HepG2 (cell line): Measurements from ENCODE around the gene DNAJC13. TPM values are rescaled to one million over a fixed set of nuclear protein-coding genes. Genes with fewer than 3 reads are reported as not detected.

ENCODE experiments used
- ATAC-seq: fragments of 200-7000 bp; cut with Tn5 transposase; 3 replicates; pipeline ENCODE4 v1.9.1; 2020; ENCODE audit warnings: mild to moderate bottlenecking, moderate library complexity
- BruUV-seq: library from RNA; stranded (reverse); fragments of 400-500 nt; replicated peaks from 2 replicates; lab custom pipeline; 2021; lab: Mats Ljungman, UMichigan
- CTCF ChIA-PET: fragments of 300-600 bp; formaldehyde crosslinking; extraction: SDS; loops from one replicate; lab custom pipeline; 2021; ENCODE audit warnings: low total read pairs, inconsistent platforms, low intra/inter-chr PET ratio; lab: Yijun Ruan, JAX
- POLR2A ChIA-PET: fragments of 350-600 bp; sonication (Branson Sonifier 250); formaldehyde crosslinking; loops from one replicate; lab custom pipeline; 2020; ENCODE audit warnings: antibody characterized with exemption, inconsistent platforms; lab: Yijun Ruan, JAX
- DNase-seq: peaks from one replicate; pipeline ENCODE4 v3.0.0-alpha.2; 2015; ENCODE audit warnings: low spot score
- FAIRE-seq: peaks from 3 replicates; lab custom pipeline; 2011; peaks lifted over from hg19 to GRCh38; lab: Jason Lieb, UNC
- H2AFZ ChIP-seq: one replicate; pipeline ENCODE4 v1.6.1; 2011; ENCODE audit warnings: low read length, inconsistent platforms
- H3K27ac ChIP-seq: fragments of 300-600 bp; 3 replicates; pipeline ENCODE4 v1.8.0; 2011; ENCODE audit warnings: mixed run types, mild to moderate bottlenecking, mixed read lengths, low read length, inconsistent platforms; ENCODE audit not compliant: insufficient read depth; ENCODE audit errors: extremely low read length
- H3K27me3 ChIP-seq, 2 experiments: fragments of 200-600 bp in 1 of 2; 2 replicates in 1 of 2; 3 replicates in 1 of 2; pipeline versions ENCODE4 v1.6.0 to v1.8.0; 2011; ENCODE audit warnings: low read length in 2 of 2, mild to moderate bottlenecking in 2 of 2, moderate library complexity in 2 of 2, inconsistent platforms in 1 of 2; ENCODE audit not compliant: insufficient read depth in 2 of 2, control insufficient read depth in 1 of 2
- H3K36me3 ChIP-seq, 2 experiments: fragments of 200-600 bp in 1 of 2; replicated peaks in 1 of 2; 2 replicates in 1 of 2; 3 replicates in 1 of 2; pipeline versions ENCODE4 v1.5.1 to v1.8.0; 2011; ENCODE audit warnings: low read length in 2 of 2, inconsistent platforms in 1 of 2; ENCODE audit not compliant: insufficient read depth in 2 of 2, control insufficient read depth in 1 of 2
- H3K4me1 ChIP-seq: 2 replicates; pipeline ENCODE4 v1.5.1; 2012; ENCODE audit warnings: low read length, inconsistent platforms; ENCODE audit not compliant: insufficient read depth
- H3K4me2 ChIP-seq: 2 replicates; pipeline ENCODE4 v1.6.0; 2011; ENCODE audit warnings: low read depth, low read length, inconsistent platforms
- H3K4me3 ChIP-seq, 3 experiments: fragments of 200-600 bp in 1 of 3; sonication (generic), shearing (Covaris generic) in 1 of 3; replicated peaks in 1 of 3; 2 replicates each; pipeline ENCODE4 v1.5.1; 2011 to 2016; ENCODE audit warnings: low read length in 3 of 3, inconsistent platforms in 2 of 3, low read depth in 2 of 3, mild to moderate bottlenecking in 2 of 3, control low read depth in 1 of 3, mixed read lengths in 1 of 3; ENCODE audit not compliant: insufficient read depth in 1 of 3
- H3K79me2 ChIP-seq: one replicate; pipeline ENCODE4 v1.6.1; 2011; ENCODE audit warnings: low read length, inconsistent platforms; ENCODE audit not compliant: insufficient read depth
- H3K9ac ChIP-seq: 2 replicates; pipeline ENCODE4 v1.6.0; 2011; ENCODE audit warnings: mild to moderate bottlenecking, low read depth, low read length, inconsistent platforms; ENCODE audit not compliant: insufficient read depth
- H3K9me3 ChIP-seq: 2 replicates; pipeline ENCODE4 v1.5.1; 2012; ENCODE audit warnings: mild to moderate bottlenecking, low read length
- H4K20me1 ChIP-seq: 2 replicates; pipeline ENCODE4 v1.6.0; 2011; ENCODE audit warnings: inconsistent platforms, mild to moderate bottlenecking, low read length, moderate library complexity; ENCODE audit not compliant: insufficient read depth
- AHR ChIP-seq: IDR thresholded peaks from 2 replicates; pipeline ENCODE4 v1.6.1; 2018; ENCODE audit warnings: missing genetic modification reagents, missing compliant biosample characterization
- BHLHE40 ChIP-seq: IDR thresholded peaks from 2 replicates; pipeline ENCODE4 v1.6.1; 2011; ENCODE audit warnings: low read length, improper control_type of control experiment
- CEBPB ChIP-seq: IDR thresholded peaks from 2 replicates; pipeline ENCODE4 v1.6.1; 2011; ENCODE audit warnings: low read depth, low read length, improper control_type of control experiment, borderline replicate concordance
- CENPT ChIP-seq: sonication (generic); formaldehyde crosslinking; IDR thresholded peaks from 2 replicates; pipeline ENCODE4 v1.8.0; 2022; ENCODE audit warnings: low read depth, mild to moderate bottlenecking, moderate library complexity, missing genetic modification reagents
- CTCF ChIP-seq: sonication (generic); formaldehyde crosslinking; IDR thresholded peaks from 2 replicates; pipeline ENCODE4 v1.5.0; 2020; ENCODE audit warnings: mild to moderate bottlenecking, missing genetic modification reagents, moderate library complexity
- FOXM1 ChIP-seq: sonication (generic); formaldehyde crosslinking; IDR thresholded peaks from 2 replicates; pipeline ENCODE4 v1.5.0; 2020; ENCODE audit warnings: missing genetic modification reagents
- HCFC1 ChIP-seq: fragments of 150-350 bp; IDR thresholded peaks from 2 replicates; pipeline ENCODE4 v1.6.1; 2014; ENCODE audit warnings: low read depth, low read length
- HNRNPLL ChIP-seq: fragments of 200-400 bp; formaldehyde crosslinking; IDR thresholded peaks from 2 replicates; pipeline ENCODE4 v1.6.1; 2017; ENCODE audit warnings: mild to moderate bottlenecking, low read depth, low read length; ENCODE audit not compliant: poor library complexity, severe bottlenecking
- JUNB ChIP-seq: sonication (generic); formaldehyde crosslinking; IDR thresholded peaks from 2 replicates; pipeline ENCODE4 v1.8.0; 2022; ENCODE audit warnings: missing genetic modification reagents, mild to moderate bottlenecking, borderline replicate concordance
- MEF2D ChIP-seq: sonication (generic); formaldehyde crosslinking; IDR thresholded peaks from 2 replicates; pipeline ENCODE4 v1.5.1; 2020; ENCODE audit warnings: mild to moderate bottlenecking, missing genetic modification reagents
- NR2C2 ChIP-seq: sonication (generic); formaldehyde crosslinking; IDR thresholded peaks from 2 replicates; pipeline ENCODE4 v1.4.0; 2020; ENCODE audit warnings: missing genetic modification reagents, mild to moderate bottlenecking, moderate library complexity, borderline replicate concordance
- PAX8 ChIP-seq: sonication (generic); formaldehyde crosslinking; IDR thresholded peaks from 2 replicates; pipeline ENCODE4 v1.8.0; 2022; ENCODE audit warnings: mild to moderate bottlenecking, missing genetic modification reagents, borderline replicate concordance
- SNAI1 ChIP-seq: sonication (generic); formaldehyde crosslinking; IDR thresholded peaks from 2 replicates; pipeline ENCODE4 v1.5.0; 2020; ENCODE audit warnings: mild to moderate bottlenecking, missing genetic modification reagents, borderline replicate concordance
- TARDBP ChIP-seq: sonication (generic); formaldehyde crosslinking; IDR thresholded peaks from 2 replicates; pipeline ENCODE4 v1.8.0; 2022; ENCODE audit warnings: mild to moderate bottlenecking, missing genetic modification reagents
- TBP ChIP-seq: sonication (generic); formaldehyde crosslinking; IDR thresholded peaks from 2 replicates; pipeline ENCODE4 v1.5.0; 2020; ENCODE audit warnings: missing genetic modification reagents
- ZBTB1 ChIP-seq: sonication (generic); formaldehyde crosslinking; IDR thresholded peaks from 2 replicates; pipeline ENCODE4 v1.4.0; 2020; ENCODE audit warnings: missing genetic modification reagents, borderline replicate concordance
- ZBTB44 ChIP-seq: sonication (generic); formaldehyde crosslinking; IDR thresholded peaks from 2 replicates; pipeline ENCODE4 v1.4.0; 2020; ENCODE audit warnings: missing genetic modification reagents
- ZNF10 ChIP-seq: sonication (generic); formaldehyde crosslinking; IDR thresholded peaks from 2 replicates; pipeline ENCODE4 v1.4.0; 2020; ENCODE audit warnings: mild to moderate bottlenecking, low read depth, missing genetic modification reagents, borderline replicate concordance
- ZNF432 ChIP-seq: sonication (generic); formaldehyde crosslinking; IDR thresholded peaks from 2 replicates; pipeline ENCODE4 v1.5.0; 2020; ENCODE audit warnings: missing genetic modification reagents, mild to moderate bottlenecking, borderline replicate concordance
- ZNF629 ChIP-seq: sonication (generic); formaldehyde crosslinking; conservative IDR thresholded peaks from 2 replicates; pipeline ENCODE4 v1.5.0; 2020; ENCODE audit warnings: missing genetic modification reagents
- ZNF740 ChIP-seq: sonication (generic); formaldehyde crosslinking; IDR thresholded peaks from 2 replicates; pipeline ENCODE4 v1.4.0; 2020; ENCODE audit warnings: missing genetic modification reagents
- ZNF841 ChIP-seq: sonication (generic); formaldehyde crosslinking; IDR thresholded peaks from 2 replicates; pipeline ENCODE4 v1.8.1; 2023; ENCODE audit warnings: missing genetic modification reagents, borderline replicate concordance
- ZNF883 ChIP-seq: sonication (generic); formaldehyde crosslinking; IDR thresholded peaks from 2 replicates; pipeline ENCODE4 v1.5.1; 2020; ENCODE audit warnings: mild to moderate bottlenecking, missing genetic modification reagents; ENCODE audit errors: not compliant biosample characterization
- WGBS: methylation state at CpG from one replicate; pipeline ENCODE4 v1.1.6; 2017; ENCODE audit warnings: low lambda C conversion rate; 5-methylcytosine and 5-hydroxymethylcytosine counted together
- in situ Hi-C: cut with HindIII; loops from 2 replicates; pipeline ENCODE4 v1.10.0; 2017; ENCODE audit warnings: low pct_unique_long_range_greater_than_20kb; ENCODE audit not compliant: extremely low pct_ligation_motif_present
- intact Hi-C: fragments of 100-400 bp; cut with micrococcal nuclease; formaldehyde crosslinking; loops from one replicate; pipeline ENCODE4 v1.10.0; 2022; ENCODE audit not compliant: unreplicated experiment
- polyA plus RNA-seq, 8 experiments: library from polyadenylated mRNA; depleted of rRNA in 3 of 8; stranded (reverse) in 7 of 8; unstranded in 1 of 8; fragments of >200 nt; fragmentation: Illumina TruSeq in 4 of 8; extraction: Trizol in 4 of 8; gene quantifications; 2 replicates each; pipeline versions ENCODE4 v1.2.1 to v1.2.3, GENCODE V29; 2011 to 2016; ENCODE audit warnings: low read depth in 4 of 8, missing spikeins in 1 of 8, mixed read lengths in 1 of 8; ENCODE audit not compliant: insufficient read depth in 1 of 8
- total RNA-seq, 5 experiments: library from RNA; depleted of rRNA; stranded (reverse); fragments of >200 nt; fragmentation: Illumina TruSeq; extraction: Trizol; gene quantifications; 2 replicates each; pipeline ENCODE4 v1.2.3, GENCODE V29; 2016; ENCODE audit warnings: low read depth in 1 of 5

Gene DNAJC13
- total and polyA plus RNA-seq, 2 of the 13 experiments (the other 11 are each of a cell fraction or from before 2014, with no cell fraction given): 9.1 to 26.2 TPM

- TF ChIP-seq ZBTB1 (no peak), MEF2D (no peak), SNAI1 (no peak), BHLHE40 (no peak), AHR (CRISPR knock-in tag) (no peak), PAX8 (CRISPR knock-in tag) (no peak)
Measured at GRCh38 chr3:132504375-132504933, 87.2 kb downstream of the DNAJC13 start (continued).

GRCh38 chr3:132507657-132508056, 90.4 kb downstream of the DNAJC13 start:
- intact Hi-C loops (no loop called here), in situ Hi-C loops (no loop called here)
- no peak overlapping the region for H3K9ac ChIP-seq
- POLR2A ChIA-PET: no interaction called here
- H3K4me2 ChIP-seq: no peak overlapping the region
- H3K79me2 ChIP-seq: no peaks in the 10 kb centered on the region
- DNase-seq (no peak), ATAC-seq (no peak), FAIRE-seq (no peak)
- H3K4me1 ChIP-seq: no peaks in the 10 kb centered on the region
- H3K36me3 ChIP-seq: peaks cover 5 to 47% of the 10 kb centered on the region in 2 experiments
- no peaks in the 10 kb centered on the region for H4K20me1 ChIP-seq
- TF ChIP-seq ZNF629 (CRISPR knock-in tag) (no peak), HCFC1 (no peak), TARDBP (CRISPR knock-in tag) (no peak), JUNB (no peak), NR2C2 (CRISPR knock-in tag) (no peak), CENPT (CRISPR knock-in tag) (no peak), ZNF432 (CRISPR knock-in tag) (no peak), HNRNPLL (no peak), ZNF740 (CRISPR knock-in tag) (no peak), CEBPB (no peak), CTCF (CRISPR knock-in tag) (no peak), ZNF841 (no peak), TBP (CRISPR knock-in tag) (no peak), FOXM1 (CRISPR knock-in tag) (no peak), ZNF883 (CRISPR knock-in tag) (no peak), ZNF10 (CRISPR knock-in tag) (no peak), ZBTB44 (no peak)
- no peaks in the 10 kb centered on the region for H3K27me3 ChIP-seq
- no peaks in the 10 kb centered on the region for H3K9me3 ChIP-seq
- no TSS peak for BruUV-seq
- H2AFZ ChIP-seq: no peak overlapping the region
- WGBS: 96% methylated on average over 4 of the region's 4 CpGs
- no peak overlapping the region for H3K4me3 ChIP-seq
- CTCF ChIA-PET: no interaction called here
- H3K27ac ChIP-seq: no peak overlapping the region
